Measurements from ENCODE around the gene RAB3IL1. TPM values are rescaled to one million over a fixed set of nuclear protein-coding genes. Genes with fewer than 3 reads are reported as not detected.
A peak's percentile ranks its signal among the peaks of the same experiment; 100 is the strongest.

Gene RAB3IL1
- total and polyA plus RNA-seq, 9 of the 15 experiments (the other 6 are each of a cell fraction or from before 2014, with no cell fraction given) = 0.15 to 42.6 (median 15.5) TPM

DNA sequence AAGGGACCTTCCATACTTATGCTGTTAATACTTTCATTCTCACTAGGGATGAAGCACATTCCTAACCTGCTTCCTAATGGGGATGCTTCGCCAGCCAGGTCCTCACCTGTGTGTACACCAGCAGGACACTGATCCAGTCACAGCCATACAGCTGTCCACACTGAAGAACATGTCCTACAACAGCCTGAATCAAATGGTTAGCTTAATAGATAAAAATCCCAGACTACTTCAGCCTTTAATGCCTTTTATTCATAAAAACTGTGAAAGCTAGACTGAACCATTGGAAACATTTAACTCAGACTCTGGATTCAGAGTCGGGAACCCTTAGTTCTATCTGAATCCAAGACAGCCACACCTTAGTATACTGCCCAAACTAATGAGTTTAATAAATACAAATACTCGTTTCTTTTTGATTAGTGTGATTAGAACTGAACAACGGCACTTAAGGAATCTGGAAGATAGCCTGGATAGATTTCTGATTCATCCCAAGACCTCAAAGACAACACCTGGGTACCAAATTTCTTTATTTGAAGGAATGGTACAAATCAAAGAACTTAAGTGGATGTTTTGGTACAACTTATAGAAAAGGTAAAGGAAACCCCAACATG lies 46.8 kb upstream of the RAB3IL1 start (continued):
- no peak for TF ChIP-seq PPARD (CRISPR knock-in tag; IDR thresholded peaks at IDR 0.05)
- TF ChIP-seq, protein P1, sequence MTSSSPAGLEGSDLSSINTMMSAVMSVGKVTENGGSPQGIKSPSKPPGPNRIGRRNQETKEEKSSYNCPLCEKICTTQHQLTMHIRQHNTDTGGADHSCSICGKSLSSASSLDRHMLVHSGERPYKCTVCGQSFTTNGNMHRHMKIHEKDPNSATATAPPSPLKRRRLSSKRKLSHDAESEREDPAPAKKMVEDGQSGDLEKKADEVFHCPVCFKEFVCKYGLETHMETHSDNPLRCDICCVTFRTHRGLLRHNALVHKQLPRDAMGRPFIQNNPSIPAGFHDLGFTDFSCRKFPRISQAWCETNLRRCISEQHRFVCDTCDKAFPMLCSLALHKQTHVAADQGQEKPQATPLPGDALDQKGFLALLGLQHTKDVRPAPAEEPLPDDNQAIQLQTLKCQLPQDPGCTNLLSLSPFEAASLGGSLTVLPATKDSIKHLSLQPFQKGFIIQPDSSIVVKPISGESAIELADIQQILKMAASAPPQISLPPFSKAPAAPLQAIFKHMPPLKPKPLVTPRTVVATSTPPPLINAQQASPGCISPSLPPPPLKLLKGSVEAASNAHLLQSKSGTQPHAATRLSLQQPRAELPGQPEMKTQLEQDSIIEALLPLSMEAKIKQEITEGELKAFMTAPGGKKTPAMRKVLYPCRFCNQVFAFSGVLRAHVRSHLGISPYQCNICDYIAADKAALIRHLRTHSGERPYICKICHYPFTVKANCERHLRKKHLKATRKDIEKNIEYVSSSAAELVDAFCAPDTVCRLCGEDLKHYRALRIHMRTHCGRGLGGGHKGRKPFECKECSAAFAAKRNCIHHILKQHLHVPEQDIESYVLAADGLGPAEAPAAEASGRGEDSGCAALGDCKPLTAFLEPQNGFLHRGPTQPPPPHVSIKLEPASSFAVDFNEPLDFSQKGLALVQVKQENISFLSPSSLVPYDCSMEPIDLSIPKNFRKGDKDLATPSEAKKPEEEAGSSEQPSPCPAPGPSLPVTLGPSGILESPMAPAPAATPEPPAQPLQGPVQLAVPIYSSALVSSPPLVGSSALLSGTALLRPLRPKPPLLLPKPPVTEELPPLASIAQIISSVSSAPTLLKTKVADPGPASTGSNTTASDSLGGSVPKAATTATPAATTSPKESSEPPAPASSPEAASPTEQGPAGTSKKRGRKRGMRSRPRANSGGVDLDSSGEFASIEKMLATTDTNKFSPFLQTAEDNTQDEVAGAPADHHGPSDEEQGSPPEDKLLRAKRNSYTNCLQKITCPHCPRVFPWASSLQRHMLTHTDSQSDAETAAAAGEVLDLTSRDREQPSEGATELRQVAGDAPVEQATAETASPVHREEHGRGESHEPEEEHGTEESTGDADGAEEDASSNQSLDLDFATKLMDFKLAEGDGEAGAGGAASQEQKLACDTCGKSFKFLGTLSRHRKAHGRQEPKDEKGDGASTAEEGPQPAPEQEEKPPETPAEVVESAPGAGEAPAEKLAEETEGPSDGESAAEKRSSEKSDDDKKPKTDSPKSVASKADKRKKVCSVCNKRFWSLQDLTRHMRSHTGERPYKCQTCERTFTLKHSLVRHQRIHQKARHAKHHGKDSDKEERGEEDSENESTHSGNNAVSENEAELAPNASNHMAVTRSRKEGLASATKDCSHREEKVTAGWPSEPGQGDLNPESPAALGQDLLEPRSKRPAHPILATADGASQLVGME (CRISPR knock-in tag; IDR thresholded peaks at IDR 0.05) = no peak
- TF ChIP-seq ARHGAP35 (IDR thresholded peaks at IDR 0.05; ENCODE audit: partially characterized antibody) = peak; percentile 50
- no peak for TF ChIP-seq PTBP1 (IDR thresholded peaks at IDR 0.05; ENCODE audit: low read depth, low read length)
- peak; percentile 75; the same call in 1 of the 2 replicates for TF ChIP-seq RFX7 (CRISPR knock-in tag; IDR thresholded peaks at IDR 0.05)
- peak; percentile 87 for TF ChIP-seq POLR2AphosphoS2 (IDR thresholded peaks at IDR 0.05; ENCODE audit: low read length)
- TF ChIP-seq, protein P2, sequence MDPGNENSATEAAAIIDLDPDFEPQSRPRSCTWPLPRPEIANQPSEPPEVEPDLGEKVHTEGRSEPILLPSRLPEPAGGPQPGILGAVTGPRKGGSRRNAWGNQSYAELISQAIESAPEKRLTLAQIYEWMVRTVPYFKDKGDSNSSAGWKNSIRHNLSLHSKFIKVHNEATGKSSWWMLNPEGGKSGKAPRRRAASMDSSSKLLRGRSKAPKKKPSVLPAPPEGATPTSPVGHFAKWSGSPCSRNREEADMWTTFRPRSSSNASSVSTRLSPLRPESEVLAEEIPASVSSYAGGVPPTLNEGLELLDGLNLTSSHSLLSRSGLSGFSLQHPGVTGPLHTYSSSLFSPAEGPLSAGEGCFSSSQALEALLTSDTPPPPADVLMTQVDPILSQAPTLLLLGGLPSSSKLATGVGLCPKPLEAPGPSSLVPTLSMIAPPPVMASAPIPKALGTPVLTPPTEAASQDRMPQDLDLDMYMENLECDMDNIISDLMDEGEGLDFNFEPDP (CRISPR knock-in tag; IDR thresholded peaks at IDR 0.05) = peak; percentile 72; the same call in 1 of the 2 replicates
- no peak for TF ChIP-seq ZNF12 (CRISPR knock-in tag; IDR thresholded peaks at IDR 0.05)
- no peak for TF ChIP-seq TRIM28 (IDR thresholded peaks at IDR 0.05)
- TF ChIP-seq GTF2A2 (tag; IDR thresholded peaks at IDR 0.05) = 0 out of 2 replicates have a peak, but pooled peaks have one; percentile 27
- TF ChIP-seq KHSRP (IDR thresholded peaks at IDR 0.05) = peak; percentile 80
- TF ChIP-seq HMG20B (CRISPR knock-in tag; IDR thresholded peaks at IDR 0.05) = no peak
- TF ChIP-seq SRSF1 (IDR thresholded peaks at IDR 0.05; ENCODE audit: low read depth, low read length) = no peak
- TF ChIP-seq ZFPM2 (CRISPR knock-in tag; IDR thresholded peaks at IDR 0.05) = peak; percentile 78; the same call in 1 of the 2 replicates
- TF ChIP-seq, protein P3, sequence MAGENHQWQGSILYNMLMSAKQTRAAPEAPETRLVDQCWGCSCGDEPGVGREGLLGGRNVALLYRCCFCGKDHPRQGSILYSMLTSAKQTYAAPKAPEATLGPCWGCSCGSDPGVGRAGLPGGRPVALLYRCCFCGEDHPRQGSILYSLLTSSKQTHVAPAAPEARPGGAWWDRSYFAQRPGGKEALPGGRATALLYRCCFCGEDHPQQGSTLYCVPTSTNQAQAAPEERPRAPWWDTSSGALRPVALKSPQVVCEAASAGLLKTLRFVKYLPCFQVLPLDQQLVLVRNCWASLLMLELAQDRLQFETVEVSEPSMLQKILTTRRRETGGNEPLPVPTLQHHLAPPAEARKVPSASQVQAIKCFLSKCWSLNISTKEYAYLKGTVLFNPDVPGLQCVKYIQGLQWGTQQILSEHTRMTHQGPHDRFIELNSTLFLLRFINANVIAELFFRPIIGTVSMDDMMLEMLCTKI (IDR thresholded peaks at IDR 0.05; ENCODE audit: partially characterized antibody) = no peak
- TF ChIP-seq, protein P4, sequence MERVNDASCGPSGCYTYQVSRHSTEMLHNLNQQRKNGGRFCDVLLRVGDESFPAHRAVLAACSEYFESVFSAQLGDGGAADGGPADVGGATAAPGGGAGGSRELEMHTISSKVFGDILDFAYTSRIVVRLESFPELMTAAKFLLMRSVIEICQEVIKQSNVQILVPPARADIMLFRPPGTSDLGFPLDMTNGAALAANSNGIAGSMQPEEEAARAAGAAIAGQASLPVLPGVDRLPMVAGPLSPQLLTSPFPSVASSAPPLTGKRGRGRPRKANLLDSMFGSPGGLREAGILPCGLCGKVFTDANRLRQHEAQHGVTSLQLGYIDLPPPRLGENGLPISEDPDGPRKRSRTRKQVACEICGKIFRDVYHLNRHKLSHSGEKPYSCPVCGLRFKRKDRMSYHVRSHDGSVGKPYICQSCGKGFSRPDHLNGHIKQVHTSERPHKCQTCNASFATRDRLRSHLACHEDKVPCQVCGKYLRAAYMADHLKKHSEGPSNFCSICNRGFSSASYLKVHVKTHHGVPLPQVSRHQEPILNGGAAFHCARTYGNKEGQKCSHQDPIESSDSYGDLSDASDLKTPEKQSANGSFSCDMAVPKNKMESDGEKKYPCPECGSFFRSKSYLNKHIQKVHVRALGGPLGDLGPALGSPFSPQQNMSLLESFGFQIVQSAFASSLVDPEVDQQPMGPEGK (CRISPR knock-in tag; IDR thresholded peaks at IDR 0.05; ENCODE audit: borderline replicate concordance) = peak; percentile 83; the same call in 1 of the 2 replicates

Data from K562 (cell line).